ENCODE results near the gene TMEM63A. TPM values are rescaled to one million over a fixed set of nuclear protein-coding genes. Genes with fewer than 3 reads are reported as not detected.
A peak's percentile ranks its signal among the peaks of the same experiment; 100 is the strongest.

TMEM63A gene
- total and polyA plus RNA-seq, 2 of the 13 experiments (the other 11 are each of a cell fraction or from before 2014, with no cell fraction given), result 23.9 to 53.3 TPM

GRCh38 chr1:225845571-225846259 lies 36.5 kb downstream of the TMEM63A start (continued):
- TF ChIP-seq ZNF646 (CRISPR knock-in tag; IDR thresholded peaks at IDR 0.05) (no peak), ZNF546 (CRISPR knock-in tag; conservative IDR thresholded peaks at IDR 0.05) (no peak), THYN1 (CRISPR knock-in tag; IDR thresholded peaks at IDR 0.05; ENCODE audit: borderline replicate concordance, low read depth) (no peak), PREB (CRISPR knock-in tag; IDR thresholded peaks at IDR 0.05) (no peak), GZF1 (CRISPR knock-in tag; IDR thresholded peaks at IDR 0.05) (no peak), ZNF510 (CRISPR knock-in tag; IDR thresholded peaks at IDR 0.05; ENCODE audit: low read depth) (no peak), ZSCAN31 (CRISPR knock-in tag; IDR thresholded peaks at IDR 0.05; ENCODE audit: low read depth) (no peak), MZF1 (CRISPR knock-in tag; IDR thresholded peaks at IDR 0.05; ENCODE audit: borderline replicate concordance) (no peak), TMF1 (CRISPR knock-in tag; IDR thresholded peaks at IDR 0.05; ENCODE audit: low read depth) (no peak)
- TF ChIP-seq, protein P1, sequence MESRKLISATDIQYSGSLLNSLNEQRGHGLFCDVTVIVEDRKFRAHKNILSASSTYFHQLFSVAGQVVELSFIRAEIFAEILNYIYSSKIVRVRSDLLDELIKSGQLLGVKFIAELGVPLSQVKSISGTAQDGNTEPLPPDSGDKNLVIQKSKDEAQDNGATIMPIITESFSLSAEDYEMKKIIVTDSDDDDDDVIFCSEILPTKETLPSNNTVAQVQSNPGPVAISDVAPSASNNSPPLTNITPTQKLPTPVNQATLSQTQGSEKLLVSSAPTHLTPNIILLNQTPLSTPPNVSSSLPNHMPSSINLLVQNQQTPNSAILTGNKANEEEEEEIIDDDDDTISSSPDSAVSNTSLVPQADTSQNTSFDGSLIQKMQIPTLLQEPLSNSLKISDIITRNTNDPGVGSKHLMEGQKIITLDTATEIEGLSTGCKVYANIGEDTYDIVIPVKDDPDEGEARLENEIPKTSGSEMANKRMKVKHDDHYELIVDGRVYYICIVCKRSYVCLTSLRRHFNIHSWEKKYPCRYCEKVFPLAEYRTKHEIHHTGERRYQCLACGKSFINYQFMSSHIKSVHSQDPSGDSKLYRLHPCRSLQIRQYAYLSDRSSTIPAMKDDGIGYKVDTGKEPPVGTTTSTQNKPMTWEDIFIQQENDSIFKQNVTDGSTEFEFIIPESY (CRISPR knock-in tag; IDR thresholded peaks at IDR 0.05), result peak; percentile 48; the same call in 1 of the 2 replicates
- TF ChIP-seq, protein P2, sequence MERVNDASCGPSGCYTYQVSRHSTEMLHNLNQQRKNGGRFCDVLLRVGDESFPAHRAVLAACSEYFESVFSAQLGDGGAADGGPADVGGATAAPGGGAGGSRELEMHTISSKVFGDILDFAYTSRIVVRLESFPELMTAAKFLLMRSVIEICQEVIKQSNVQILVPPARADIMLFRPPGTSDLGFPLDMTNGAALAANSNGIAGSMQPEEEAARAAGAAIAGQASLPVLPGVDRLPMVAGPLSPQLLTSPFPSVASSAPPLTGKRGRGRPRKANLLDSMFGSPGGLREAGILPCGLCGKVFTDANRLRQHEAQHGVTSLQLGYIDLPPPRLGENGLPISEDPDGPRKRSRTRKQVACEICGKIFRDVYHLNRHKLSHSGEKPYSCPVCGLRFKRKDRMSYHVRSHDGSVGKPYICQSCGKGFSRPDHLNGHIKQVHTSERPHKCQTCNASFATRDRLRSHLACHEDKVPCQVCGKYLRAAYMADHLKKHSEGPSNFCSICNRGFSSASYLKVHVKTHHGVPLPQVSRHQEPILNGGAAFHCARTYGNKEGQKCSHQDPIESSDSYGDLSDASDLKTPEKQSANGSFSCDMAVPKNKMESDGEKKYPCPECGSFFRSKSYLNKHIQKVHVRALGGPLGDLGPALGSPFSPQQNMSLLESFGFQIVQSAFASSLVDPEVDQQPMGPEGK (CRISPR knock-in tag; IDR thresholded peaks at IDR 0.05), result peak; percentile 64
- TF ChIP-seq, protein P3, sequence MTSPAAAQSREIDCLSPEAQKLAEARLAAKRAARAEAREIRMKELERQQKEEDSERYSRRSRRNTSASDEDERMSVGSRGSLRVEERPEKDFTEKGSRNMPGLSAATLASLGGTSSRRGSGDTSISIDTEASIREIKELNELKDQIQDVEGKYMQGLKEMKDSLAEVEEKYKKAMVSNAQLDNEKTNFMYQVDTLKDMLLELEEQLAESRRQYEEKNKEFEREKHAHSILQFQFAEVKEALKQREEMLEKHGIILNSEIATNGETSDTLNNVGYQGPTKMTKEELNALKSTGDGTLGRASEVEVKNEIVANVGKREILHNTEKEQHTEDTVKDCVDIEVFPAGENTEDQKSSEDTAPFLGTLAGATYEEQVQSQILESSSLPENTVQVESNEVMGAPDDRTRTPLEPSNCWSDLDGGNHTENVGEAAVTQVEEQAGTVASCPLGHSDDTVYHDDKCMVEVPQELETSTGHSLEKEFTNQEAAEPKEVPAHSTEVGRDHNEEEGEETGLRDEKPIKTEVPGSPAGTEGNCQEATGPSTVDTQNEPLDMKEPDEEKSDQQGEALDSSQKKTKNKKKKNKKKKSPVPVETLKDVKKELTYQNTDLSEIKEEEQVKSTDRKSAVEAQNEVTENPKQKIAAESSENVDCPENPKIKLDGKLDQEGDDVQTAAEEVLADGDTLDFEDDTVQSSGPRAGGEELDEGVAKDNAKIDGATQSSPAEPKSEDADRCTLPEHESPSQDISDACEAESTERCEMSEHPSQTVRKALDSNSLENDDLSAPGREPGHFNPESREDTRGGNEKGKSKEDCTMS (CRISPR knock-in tag; conservative IDR thresholded peaks at IDR 0.05), result no peak
- TF ChIP-seq, protein P4, sequence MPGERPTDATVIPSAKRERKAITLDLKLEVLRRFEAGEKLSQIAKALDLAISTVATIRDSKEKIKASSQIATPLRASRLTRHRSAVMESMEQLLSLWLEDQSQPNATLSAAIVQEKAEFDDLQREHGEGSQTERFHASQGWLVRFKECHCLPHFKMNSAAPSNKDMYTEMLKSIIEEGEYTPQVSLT (CRISPR knock-in tag; IDR thresholded peaks at IDR 0.05; ENCODE audit: borderline replicate concordance, low read depth), result no peak

Measured in HepG2 (cell line).